Measurements from ENCODE around the gene EXOC3L1.

Gene EXOC3L1

GRCh38 chr16:67163164-67163998 is 26.6 kb downstream of the EXOC3L1 start:
- peak; percentile 84 for DNase-seq

GRCh38 chr16:67162506-67163163 is 27.3 kb downstream of the EXOC3L1 start:
- DNase-seq: no peak

- no peak for DNase-seq
These were observed 28.3 kb downstream of the EXOC3L1 start for GRCh38 chr16:67161595-67162058.

- DNase-seq: no peak
These were observed 31.0 kb downstream of the EXOC3L1 start for GRCh38 chr16:67158637-67159600.

DNA sequence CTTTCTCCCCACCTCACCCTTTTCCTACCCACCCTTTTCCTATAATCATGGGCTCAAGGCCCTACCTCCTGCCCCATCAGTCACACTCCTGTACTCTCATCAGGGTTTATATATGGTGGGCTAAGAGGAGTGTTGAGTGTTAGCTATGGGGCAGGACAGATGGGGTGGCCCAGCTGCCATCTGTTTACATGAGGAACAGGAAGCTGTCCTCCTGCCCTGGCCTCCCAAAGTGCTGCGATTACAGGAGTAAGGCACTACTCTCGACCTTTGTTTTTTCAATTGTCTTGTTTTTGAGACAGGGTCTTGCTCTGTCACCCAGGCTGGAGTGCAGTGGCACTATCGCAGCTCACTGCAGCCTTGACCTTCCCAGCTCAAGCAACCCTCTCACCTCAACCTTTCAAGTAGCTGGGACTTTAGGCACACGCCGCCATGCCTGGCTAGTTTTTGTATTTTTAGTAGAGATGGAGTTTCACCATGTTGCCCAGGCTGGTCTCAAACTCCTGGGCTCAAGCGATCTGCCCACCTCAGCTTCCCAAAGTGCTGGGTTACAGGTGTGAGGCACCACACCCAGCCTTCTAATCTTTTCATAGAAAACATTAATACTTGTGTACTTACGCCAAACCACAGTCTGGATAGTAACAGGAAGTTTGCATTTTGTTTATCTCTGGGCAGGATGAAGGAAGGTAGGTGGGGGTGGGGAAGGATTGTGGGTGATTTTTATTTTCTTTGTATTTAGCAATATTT is 31.9 kb downstream of the EXOC3L1 start:
- DNase-seq: no peak

DNA sequence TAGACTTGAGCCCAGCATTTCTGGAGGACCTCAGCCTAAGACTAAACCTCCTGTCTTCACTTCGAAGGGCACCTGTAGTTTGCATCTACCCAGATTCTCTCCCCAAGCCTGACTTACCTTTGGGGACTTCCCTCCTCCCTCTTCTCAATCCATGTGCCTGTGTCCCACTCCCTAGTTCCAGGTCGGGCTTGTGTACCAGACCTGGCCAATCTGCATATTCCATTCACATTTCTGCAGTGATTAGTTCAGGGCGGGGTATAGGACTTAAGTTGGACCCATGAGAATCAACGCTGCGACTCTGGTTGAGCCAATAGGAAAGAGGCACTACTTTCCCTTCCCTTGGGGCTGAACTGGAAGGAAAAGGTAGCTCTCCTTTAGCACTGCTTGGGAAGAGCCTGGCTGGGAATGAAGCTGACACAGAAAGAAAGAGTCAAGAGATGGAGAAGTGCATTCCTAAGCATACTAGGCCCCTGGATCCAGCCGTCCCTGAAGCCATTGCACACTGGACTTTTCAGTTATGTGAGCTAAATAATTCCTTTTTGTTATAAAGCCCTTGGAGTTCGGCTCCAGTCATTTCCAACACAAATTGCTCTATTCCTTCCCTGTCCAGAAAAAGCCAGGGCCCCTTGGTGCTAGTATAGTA is 32.7 kb downstream of the EXOC3L1 start:
- DNase-seq: no peak

DNA sequence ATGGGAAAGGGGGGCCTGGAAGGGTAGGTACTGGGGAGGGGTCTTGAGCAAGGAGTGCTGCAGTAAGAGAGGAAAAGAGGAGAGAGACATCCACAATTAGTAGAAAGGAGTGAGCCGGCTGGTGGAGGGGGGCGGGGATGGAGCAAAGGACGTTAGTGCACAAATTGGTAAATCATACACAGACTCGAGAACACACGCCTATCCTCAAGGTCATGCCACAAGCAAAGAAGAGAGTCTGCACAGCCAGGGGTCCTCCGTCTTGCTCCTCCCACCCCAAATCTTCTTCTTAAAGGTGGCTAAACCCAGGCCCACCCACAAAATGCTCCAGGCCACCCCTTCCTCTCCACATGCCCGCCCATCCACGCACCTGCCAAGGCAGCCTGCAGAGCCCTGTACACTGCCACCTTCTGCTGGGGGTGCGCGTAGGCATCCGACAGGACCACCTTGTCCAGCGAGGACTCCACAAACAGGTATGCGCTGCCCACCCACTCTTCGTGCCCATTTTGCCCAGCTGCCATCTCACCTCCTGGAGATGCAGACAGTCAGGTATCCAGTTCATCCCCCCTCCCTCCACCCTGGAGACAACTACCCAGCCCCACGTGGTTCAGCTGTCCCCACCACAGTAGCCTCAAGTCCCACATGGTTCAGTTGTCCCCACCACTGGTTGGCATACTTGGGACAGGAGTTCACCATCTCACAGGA is 33.6 kb downstream of the EXOC3L1 start:
- DNase-seq: no peak

DNA sequence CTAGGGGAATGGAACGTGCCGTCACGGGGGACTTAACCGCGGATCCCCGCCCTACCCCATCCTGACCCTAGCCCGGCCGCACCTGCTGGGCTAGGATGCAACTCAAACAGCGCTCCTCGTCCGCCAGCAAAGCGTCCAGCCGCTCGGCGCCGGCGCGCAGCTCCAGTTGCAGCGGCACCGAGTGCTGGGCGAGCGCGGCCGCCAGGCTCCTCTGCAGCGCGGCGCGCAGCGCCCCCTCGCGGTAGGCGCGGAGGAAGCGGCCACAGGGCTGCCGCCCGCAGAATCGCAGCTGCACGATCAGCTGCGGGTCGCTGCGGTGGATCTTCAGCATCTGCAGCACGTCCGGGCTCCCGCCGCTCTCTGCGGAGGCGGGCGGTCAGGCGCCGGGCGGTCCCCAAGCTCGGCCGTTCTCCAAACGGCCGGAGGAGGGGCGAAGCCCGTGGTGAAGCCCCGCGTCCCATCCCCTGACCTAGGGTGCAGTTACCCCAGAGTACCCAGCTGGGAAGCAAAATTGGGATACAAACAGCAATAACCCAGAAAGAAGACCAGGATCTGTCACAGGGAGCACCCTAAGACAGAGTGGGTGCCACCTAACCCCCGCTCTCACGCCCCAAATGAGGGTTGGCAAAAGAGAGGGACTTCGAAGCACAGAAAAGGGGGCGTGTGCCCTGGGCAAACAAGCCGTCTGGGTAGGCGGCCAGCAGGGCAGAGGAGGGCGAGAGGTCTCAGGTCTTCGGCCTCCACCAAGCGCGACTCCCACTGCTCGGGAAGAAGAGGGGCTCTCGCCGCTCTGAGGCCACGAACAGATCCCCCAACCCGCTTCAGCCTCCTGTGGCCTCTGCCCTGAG is 34.4 kb downstream of the EXOC3L1 start:
- DNase-seq: peak; percentile 82

DNA sequence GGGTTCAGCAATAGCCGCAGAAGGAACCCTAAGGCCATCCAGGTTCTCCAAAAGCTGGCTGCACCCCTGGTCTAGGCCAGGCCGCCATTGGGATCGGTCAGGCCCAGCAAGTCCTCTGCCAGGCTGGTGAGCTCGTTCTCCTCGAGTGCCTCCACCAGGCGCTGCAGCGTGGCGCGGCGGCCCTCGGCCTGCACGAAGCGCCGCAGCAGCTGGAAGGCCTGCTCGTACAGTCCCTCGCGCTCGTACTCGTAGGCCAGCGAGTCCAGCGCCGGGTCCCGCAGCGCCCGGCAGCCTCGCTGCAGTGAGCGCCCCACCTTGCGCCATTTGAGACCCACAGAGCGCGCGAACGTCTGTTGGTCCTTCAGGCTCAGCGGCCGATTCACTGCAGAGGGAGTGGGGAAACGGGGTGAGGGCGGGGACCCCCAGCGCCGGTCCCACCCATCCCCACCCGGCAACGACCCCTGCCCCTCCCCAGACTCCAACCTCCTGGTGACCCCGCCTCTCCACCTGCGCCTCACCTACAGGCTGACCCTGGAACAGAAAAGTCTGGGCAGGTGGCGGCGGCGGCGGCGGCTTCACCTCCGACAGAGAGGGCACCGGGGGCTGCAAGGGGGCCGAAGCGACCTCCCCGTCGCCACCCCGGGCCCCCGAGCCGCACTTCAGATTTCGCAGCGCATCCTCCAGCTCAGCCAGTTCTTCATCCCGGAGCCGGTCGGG is 35.2 kb downstream of the EXOC3L1 start:
- DNase-seq: no peak

- no peak for DNase-seq
These were observed 38.4 kb downstream of the EXOC3L1 start for GRCh38 chr16:67151431-67152097.

DNA sequence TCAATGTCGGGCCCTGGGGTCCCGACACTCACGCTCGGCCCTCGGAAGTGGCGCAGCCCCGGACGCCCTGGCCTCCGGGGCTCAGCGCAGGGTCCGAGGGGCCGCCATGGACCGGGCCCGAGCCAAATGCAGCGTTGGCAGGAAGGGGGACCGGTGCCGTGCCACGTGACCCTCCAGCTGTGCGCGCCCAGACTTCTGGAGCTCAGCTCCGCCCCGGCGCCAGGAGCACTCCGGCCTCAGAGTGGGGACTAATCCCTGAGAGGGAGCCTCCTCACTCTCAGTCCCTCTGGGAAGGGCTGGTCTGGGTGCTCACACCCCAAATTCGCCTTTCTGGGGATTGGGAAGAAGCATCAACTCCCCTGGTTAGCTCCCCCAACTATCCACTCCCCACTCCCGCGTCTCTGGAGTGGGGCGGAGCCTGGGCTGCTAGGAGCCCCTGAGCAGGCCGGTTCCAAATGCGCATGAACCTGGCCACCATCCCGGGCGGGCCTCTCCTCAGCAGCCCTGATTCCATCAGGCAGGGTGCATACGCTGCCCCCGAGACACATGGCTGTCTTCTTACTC is 39.0 kb downstream of the EXOC3L1 start, which contains the start of gene B3GNT9:
B3GNT9 (minus strand) TSS at position 166 of the 564 bp plus-strand sequence. CDS start 513 bp downstream, outside the sequence.
- peak; percentile 94 for DNase-seq

- peak; percentile 91 for DNase-seq
These were observed 39.7 kb downstream of the EXOC3L1 start for GRCh38 chr16:67150047-67150832.

DNA sequence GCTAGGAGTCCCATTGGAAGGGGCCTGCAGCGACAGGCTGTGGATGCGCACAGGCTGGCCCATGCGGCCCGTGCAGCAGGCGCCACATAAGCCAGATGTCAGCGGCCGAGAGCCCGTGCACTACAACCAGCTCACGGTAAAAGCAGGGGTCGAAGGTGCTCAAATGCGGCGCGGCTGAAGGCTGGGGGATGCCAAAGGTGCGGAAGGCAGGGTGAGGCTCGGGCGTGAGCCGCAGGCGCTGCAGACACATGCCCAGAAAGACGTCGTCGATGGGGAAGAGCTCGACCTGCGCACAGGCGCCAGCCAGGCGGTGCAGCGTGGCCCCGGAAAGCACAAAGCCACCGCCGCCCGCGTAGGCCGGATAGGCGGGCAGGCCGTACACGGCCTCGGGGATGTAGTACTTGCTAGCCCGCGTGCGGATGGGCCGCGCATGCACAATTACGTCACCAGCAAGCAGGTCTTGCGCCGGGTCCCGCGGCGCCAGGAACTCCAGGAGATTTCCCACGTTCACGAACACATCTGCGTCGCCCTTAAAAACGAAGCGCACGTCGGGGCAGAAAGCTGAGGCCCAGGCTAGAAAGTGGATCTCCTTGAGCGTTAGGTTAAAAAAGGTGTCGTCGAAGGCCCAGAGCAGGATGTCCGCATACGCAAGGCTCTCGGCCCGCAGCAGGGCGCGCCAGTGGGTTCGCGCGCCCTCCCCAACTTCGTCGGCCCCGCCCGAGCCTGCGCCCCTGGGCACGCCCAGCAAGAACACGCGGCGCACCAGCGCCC is 40.5 kb downstream of the EXOC3L1 start:
- peak; percentile 30 for DNase-seq

GRCh38 chr16:67148656-67149275 is 41.2 kb downstream of the EXOC3L1 start:
- DNase-seq: no peak

DNA sequence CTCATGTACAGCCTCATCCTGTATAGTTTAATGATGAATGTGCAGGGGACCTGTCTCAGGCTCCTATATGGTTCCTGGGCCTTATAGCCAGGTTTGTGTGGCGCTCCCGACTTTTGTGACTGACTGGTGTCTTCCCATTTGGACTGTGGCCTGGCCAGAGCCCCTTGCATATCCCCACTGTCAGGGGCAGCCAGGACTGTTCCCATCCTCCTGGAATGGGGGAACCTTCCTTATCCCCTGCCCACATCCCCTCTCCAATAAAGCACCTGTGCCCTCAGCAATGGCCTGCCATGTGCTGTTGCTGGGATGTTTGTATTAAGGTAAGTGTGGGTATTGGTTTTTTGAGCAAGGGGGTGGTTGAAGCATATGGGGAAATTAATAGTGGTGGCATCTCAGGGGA is 41.7 kb downstream of the EXOC3L1 start:
- DNase-seq: no peak

Data from right kidney (tissue), 1 donor.